Small intestine (tissue), 16 donors: ENCODE data around the gene CSRNP2. TPM values are rescaled to one million over a fixed set of nuclear protein-coding genes. Genes with fewer than 3 reads are reported as not detected.
A peak's percentile ranks its signal among the peaks of the same experiment; 100 is the strongest.

Experiments
- DNase-seq, 2 donors: peaks; one replicate each; pipeline versions ENCODE4 v3.0.0 to v3.0.0-alpha.2; 2013
- FAIRE-seq: peaks from 2 replicates; lab custom pipeline; 2012; peaks lifted over from hg19 to GRCh38; lab: Jason Lieb, UNC
- H3K27ac ChIP-seq, 3 donors: one replicate each; pipeline ENCODE4 v1.5.1; 2013; ENCODE audit warnings: low read length in 2 of 3, mild to moderate bottlenecking in 2 of 3, control low read depth in 1 of 3, inconsistent platforms in 1 of 3, low read depth in 1 of 3, moderate library complexity in 1 of 3
- H3K27me3 ChIP-seq, 3 donors: one replicate each; pipeline ENCODE4 v1.6.1; 2013; ENCODE audit warnings: low read length in 3 of 3, inconsistent platforms in 1 of 3; ENCODE audit not compliant: control insufficient read depth in 3 of 3, insufficient read depth in 3 of 3
- H3K36me3 ChIP-seq, 3 donors: one replicate each; pipeline ENCODE4 v1.6.1; 2013; ENCODE audit warnings: low read length in 3 of 3, inconsistent platforms in 1 of 3, low read depth in 1 of 3, mild to moderate bottlenecking in 1 of 3, moderate library complexity in 1 of 3; ENCODE audit not compliant: control insufficient read depth in 3 of 3, insufficient read depth in 2 of 3
- H3K4me1 ChIP-seq, 3 donors: one replicate each; pipeline ENCODE4 v1.6.1; 2013; ENCODE audit warnings: low read length in 2 of 3, inconsistent platforms in 1 of 3, low read depth in 1 of 3, mild to moderate bottlenecking in 1 of 3, moderate library complexity in 1 of 3; ENCODE audit not compliant: control insufficient read depth in 3 of 3, insufficient read depth in 2 of 3
- H3K4me3 ChIP-seq, 3 donors: one replicate each; pipeline ENCODE4 v1.5.1; 2013; ENCODE audit warnings: low read length in 3 of 3, control low read depth in 1 of 3, inconsistent platforms in 1 of 3, low read depth in 1 of 3, mild to moderate bottlenecking in 1 of 3, moderate library complexity in 1 of 3
- H3K9me3 ChIP-seq, 2 donors: one replicate each; pipeline ENCODE4 v1.6.1; 2013; ENCODE audit warnings: low read depth in 1 of 2, low read length in 1 of 2; ENCODE audit not compliant: control insufficient read depth in 2 of 2, insufficient read depth in 1 of 2
- WGBS, 3 donors: extraction: QIAGEN DNeasy Blood & Tissue Kit; methylation state at CpG; one replicate each; pipeline ENCODE4 v1.1.7; 2013; 5-methylcytosine and 5-hydroxymethylcytosine counted together
- long read RNA-seq, 10 donors: transcript quantifications; one replicate each; lab custom pipeline, GENCODE V29; 2026
- polyA plus RNA-seq, 4 donors: library from polyadenylated mRNA; stranded (reverse) in 3 of 4; unstranded in 1 of 4; fragments of 200-250 nt in 3 of 4; fragments of 120-200 nt in 1 of 4; gene quantifications; one replicate each; pipeline versions ENCODE4 v1.2.1 to v1.2.3, GENCODE V29; 2013
- donor health status: healthy with polysubstance abuse.
- donor health status: control.
- donor health status: control.
- donor health status: Bipolar disorder and iron deficiency.
- donor health status: healthy.

Gene CSRNP2
- polyA plus RNA-seq = 10 to 100 TPM in 1 of 4 donors, 1 to 10 TPM in 3; 3.8 to 14.5 (median 8.1) TPM
- long read RNA-seq, donor 1, full-length matches to known transcripts = 4 of 4 reads
- long read RNA-seq, donor 1, partial matches to known transcripts = 0 of 4 reads
- long read RNA-seq, donor 1, other reads (novel, unspliced or antisense) = 0 of 4 reads
- long read RNA-seq, donor 2 = 0 reads
- long read RNA-seq, donor 3, partial matches to known transcripts = 11 of 12 reads
- long read RNA-seq, donor 3, other reads (novel, unspliced or antisense) = 0 of 12 reads
- long read RNA-seq, donor 4 = 0 reads
- long read RNA-seq, donor 5 = 0 reads
- long read RNA-seq, donor 6, full-length matches to known transcripts = 1 of 1 reads
- long read RNA-seq, donor 6, partial matches to known transcripts = 0 of 1 reads
- long read RNA-seq, donor 6, other reads (novel, unspliced or antisense) = 0 of 1 reads
- long read RNA-seq, donor 7 = 0 reads
- long read RNA-seq, donor 8 = 0 reads
- long read RNA-seq, donor 9, partial matches to known transcripts = 0 of 1 reads
- long read RNA-seq, donor 9, other reads (novel, unspliced or antisense) = 0 of 1 reads
- long read RNA-seq, donor 10, full-length matches to known transcripts = 5 of 5 reads
- long read RNA-seq, donor 10, partial matches to known transcripts = 0 of 5 reads
- long read RNA-seq, donor 10, other reads (novel, unspliced or antisense) = 0 of 5 reads

GRCh38 chr12:51083126-51083833 is at the start of gene CSRNP2:
CSRNP2 (minus strand) TSS chr12:51083596; CDS start chr12:51076561, 7,035 bp downstream.
- H3K27ac ChIP-seq = peak within 1 kb of the TSS; percentile 64 to 91 (median 71)
- H3K9me3 ChIP-seq = no peaks in the 10 kb centered on the region
- peaks cover 0 to 5% (median 0%) of the 10 kb centered on the region in 3 donors for H3K4me1 ChIP-seq
- no peaks in the 10 kb centered on the region for H3K27me3 ChIP-seq
- 0 to 1% (median 1%) methylated on average over 43 to 74 of the region's 74 CpGs for WGBS, 3 donors
- FAIRE-seq (no peak), DNase-seq (peak; percentile 94 to 98)
- peak within 1 kb of the TSS; percentile 65 to 90 (median 86) for H3K4me3 ChIP-seq
- peaks cover 0 to 3% (median 0%) of the 10 kb centered on the region in 3 donors for H3K36me3 ChIP-seq

DNA sequence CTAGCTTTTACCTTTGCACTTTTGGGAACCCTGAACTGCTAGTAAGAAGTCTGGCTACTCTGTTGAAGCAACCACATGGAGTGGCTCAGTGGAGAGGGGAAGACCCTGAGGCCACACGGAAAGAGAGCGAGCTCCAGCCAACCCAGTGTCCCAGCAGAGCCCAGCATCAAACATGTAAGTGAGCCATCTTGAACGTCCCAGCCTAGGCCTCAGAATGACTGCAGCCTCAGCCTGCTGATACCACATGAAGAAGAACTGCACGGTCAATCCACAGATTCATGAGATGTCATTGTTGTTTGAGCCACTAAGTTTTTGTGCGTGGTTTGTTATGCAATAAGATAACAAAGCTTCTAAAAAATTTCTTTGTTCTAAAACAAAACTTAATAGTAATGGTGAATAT is 49.3 kb upstream of the CSRNP2 start:
- Histone ChIP-seq H3K4me1 (no peaks in the 10 kb centered on the region), H3K27me3 (no peaks in the 10 kb centered on the region), H3K9me3 (no peaks in the 10 kb centered on the region), H3K4me3 (no peak overlapping the region), H3K36me3 (peaks cover 0 to 10% (median under 1%) of the 10 kb centered on the region in 3 donors), H3K27ac (no peak overlapping the region)
- no peak for DNase-seq
- no peak for FAIRE-seq
- 87 to 92% (median 88%) methylated on average over 5 of the region's 5 CpGs for WGBS, 3 donors

GRCh38 chr12:51131745-51132521 is 48.5 kb upstream of the CSRNP2 start:
- WGBS, 3 donors = 86 to 96% (median 91%) methylated on average over 5 of the region's 5 CpGs
- H3K27ac ChIP-seq = no peak overlapping the region
- no peak overlapping the region for H3K4me3 ChIP-seq
- no peaks in the 10 kb centered on the region for H3K4me1 ChIP-seq
- no peaks in the 10 kb centered on the region for H3K27me3 ChIP-seq
- no peak for FAIRE-seq
- no peak for DNase-seq
- peaks cover 0 to 10% (median 0%) of the 10 kb centered on the region in 3 donors for H3K36me3 ChIP-seq
- H3K9me3 ChIP-seq = no peaks in the 10 kb centered on the region

DNA sequence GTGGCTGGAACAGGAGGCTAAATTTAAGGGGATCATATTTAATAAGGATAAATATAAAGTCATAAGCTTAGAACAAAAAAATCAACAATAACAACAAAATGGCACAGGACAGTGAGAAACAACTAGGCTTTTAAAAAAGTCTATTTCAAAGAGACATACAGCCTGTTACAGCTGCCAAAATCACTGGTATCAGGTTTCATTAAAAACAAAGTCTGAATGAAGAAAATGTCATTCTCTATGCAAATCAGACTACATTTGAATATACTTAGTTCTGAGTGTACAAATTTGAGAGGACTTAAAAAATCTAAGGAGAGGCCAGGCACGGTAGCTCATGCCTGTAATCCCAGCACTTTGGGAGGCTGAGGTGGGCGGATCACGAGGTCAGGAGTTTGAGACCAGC is 45.5 kb upstream of the CSRNP2 start:
- H3K4me1 ChIP-seq = no peaks in the 10 kb centered on the region
- no peak overlapping the region for H3K4me3 ChIP-seq
- H3K27me3 ChIP-seq = no peaks in the 10 kb centered on the region
- WGBS, 3 donors = 80 to 89% (median 86%) methylated on average over 3 of the region's 3 CpGs
- no peak overlapping the region for H3K27ac ChIP-seq
- no peaks in the 10 kb centered on the region for H3K9me3 ChIP-seq
- H3K36me3 ChIP-seq = peaks cover 0 to 14% (median 0%) of the 10 kb centered on the region in 3 donors
- DNase-seq (no peak), FAIRE-seq (no peak)

DNA sequence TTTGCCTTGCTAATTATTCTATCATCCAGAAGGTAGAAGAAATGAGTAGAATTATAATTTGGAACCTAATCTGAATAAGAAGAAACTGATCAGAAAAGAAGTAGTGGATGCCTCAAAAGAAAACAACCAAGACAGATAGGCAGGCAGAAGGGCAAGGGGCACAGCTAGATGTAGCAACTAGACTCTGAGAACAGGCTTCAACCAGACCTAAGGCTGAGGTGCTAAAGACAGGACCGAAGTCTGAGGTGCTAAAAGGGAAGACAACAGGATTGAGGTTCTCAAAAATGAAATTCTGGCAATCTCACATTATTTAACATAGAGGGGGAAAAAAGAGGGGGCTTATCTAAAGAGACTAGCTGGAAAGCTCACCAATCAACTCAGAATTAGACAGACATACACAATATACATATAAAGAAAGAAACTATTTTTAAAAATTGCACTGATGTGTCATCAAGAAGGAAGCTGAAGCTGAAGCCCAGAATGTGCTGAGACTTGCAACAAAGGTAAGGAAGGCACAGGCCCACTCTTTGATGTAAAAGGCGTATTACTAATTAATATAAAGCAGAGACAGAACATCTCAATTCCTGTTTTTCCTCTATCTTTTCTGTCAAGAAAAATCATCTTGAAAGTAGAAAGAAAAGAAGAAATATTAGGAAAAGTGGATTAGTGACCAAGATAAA is 43.8 kb upstream of the CSRNP2 start:
- no peak for FAIRE-seq

GRCh38 chr12:51126297-51126696 is 42.9 kb upstream of the CSRNP2 start:
- Histone ChIP-seq H3K4me3 (no peak overlapping the region), H3K9me3 (no peaks in the 10 kb centered on the region), H3K4me1 (no peaks in the 10 kb centered on the region), H3K27ac (no peak overlapping the region), H3K27me3 (no peaks in the 10 kb centered on the region), H3K36me3 (peaks cover 0 to 14% (median 0%) of the 10 kb centered on the region in 3 donors)
- DNase-seq = no peak
- 92 to 97% (median 96%) methylated on average over 2 of the region's 2 CpGs for WGBS, 3 donors
- no peak for FAIRE-seq

More for the DNA sequence above, 43.8 kb upstream of the CSRNP2 start:
- Histone ChIP-seq H3K4me3 (no peak overlapping the region), H3K27ac (no peak overlapping the region), H3K36me3 (peaks cover 0 to 14% (median 0%) of the 10 kb centered on the region in 3 donors), H3K27me3 (no peaks in the 10 kb centered on the region), H3K9me3 (no peaks in the 10 kb centered on the region), H3K4me1 (no peaks in the 10 kb centered on the region)
- WGBS, 3 donors = 93 to 95% (median 93%) methylated on average over 2 of the region's 2 CpGs
- DNase-seq = no peak

- no peak overlapping the region for H3K4me3 ChIP-seq
- peaks cover 0 to 7% (median 0%) of the 10 kb centered on the region in 3 donors for H3K36me3 ChIP-seq
- FAIRE-seq (no peak), DNase-seq (no peak)
- H3K27me3 ChIP-seq = no peaks in the 10 kb centered on the region
- H3K27ac ChIP-seq = no peak overlapping the region
- no peaks in the 10 kb centered on the region for H3K9me3 ChIP-seq
- WGBS, 3 donors = 93 to 98% (median 96%) methylated on average over 11 to 14 of the region's 14 CpGs
- no peaks in the 10 kb centered on the region for H3K4me1 ChIP-seq
Observed at GRCh38 chr12:51124504-51124903, 41.1 kb upstream of the CSRNP2 start.
